Measurements from ENCODE around the gene CCNI. TPM values are rescaled to one million over a fixed set of nuclear protein-coding genes. Genes with fewer than 3 reads are reported as not detected.
A peak's percentile ranks its signal among the peaks of the same experiment; 100 is the strongest.

The CCNI gene, protein sequence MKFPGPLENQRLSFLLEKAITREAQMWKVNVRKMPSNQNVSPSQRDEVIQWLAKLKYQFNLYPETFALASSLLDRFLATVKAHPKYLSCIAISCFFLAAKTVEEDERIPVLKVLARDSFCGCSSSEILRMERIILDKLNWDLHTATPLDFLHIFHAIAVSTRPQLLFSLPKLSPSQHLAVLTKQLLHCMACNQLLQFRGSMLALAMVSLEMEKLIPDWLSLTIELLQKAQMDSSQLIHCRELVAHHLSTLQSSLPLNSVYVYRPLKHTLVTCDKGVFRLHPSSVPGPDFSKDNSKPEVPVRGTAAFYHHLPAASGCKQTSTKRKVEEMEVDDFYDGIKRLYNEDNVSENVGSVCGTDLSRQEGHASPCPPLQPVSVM
- 359 TPM for total RNA-seq
- 100 to 1,000 TPM; 400 to 431 (median 408) TPM for polyA plus RNA-seq

DNA sequence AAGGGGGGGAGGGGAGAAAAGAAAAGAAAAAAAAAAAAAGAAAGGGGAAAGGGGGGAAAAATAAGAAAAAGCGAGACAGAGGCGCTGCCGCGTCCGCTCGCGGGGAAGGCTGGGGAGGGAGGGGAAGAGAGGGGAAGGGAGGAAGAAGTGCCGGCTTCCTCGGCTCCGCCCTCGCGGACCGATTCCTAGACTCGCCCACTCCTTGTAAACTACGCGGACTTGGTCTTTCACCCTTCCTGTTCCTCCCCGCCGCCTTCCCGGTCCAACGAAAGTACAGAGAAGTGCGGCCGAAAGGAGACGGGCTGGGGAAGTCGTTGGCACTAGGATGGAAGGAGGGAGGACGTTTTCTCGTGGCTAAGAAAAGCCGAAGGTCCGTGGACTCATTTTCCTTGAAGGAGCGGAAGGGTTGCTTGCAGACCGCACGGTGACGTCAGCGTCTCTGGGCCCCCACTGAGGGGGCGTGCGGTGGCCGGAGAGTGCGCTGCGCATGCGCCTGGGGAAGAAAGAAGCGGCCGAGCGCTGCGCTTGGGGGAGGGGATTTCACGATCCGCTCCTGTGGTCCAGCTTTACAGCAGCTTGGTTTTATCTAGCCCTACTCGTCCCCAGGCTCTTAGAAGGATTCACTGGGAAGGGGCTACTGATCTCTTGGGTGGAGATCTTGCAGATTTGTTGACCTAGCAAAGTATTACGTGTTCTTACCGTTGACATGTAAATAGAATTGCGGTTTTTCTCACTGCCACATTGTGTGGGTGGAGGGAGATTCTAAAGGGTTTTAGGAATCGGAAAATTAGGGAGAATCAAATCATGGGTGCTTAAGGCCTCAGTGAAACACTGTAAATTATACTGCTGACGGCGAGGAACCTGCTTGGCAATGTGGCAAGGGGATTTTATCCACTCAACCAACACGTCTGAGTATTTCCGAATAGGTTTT is at the start of gene CCNI:
TSS of gene CCNI (minus strand) at position 121 of the 931 bp plus-strand sequence. CDS start 9,627 bp downstream, outside the sequence.
- peaks cover 23 to 54% (median 35%) of the 10 kb centered on the region in 4 donors for H3K4me1 Mint-ChIP-seq
- H3K4me1 ChIP-seq (ENCODE audit: control insufficient read depth, insufficient read depth, low read length, poor library complexity, severe bottlenecking): peaks cover 66% of the 10 kb centered on the region
- DNase-seq (peak; percentile 86 to 97 (median 96)), ATAC-seq (ENCODE audit: low read depth in 2 of 2) (peak; percentile 73 to 79)
- H3K27ac Mint-ChIP-seq: peak within 1 kb of the TSS in 2 of 3 donors; percentile 100
- no peaks in the 10 kb centered on the region for H3K9me3 ChIP-seq (ENCODE audit: control insufficient read depth in 2 of 2, low read length in 2 of 2)
- H3K4me3 ChIP-seq (ENCODE audit: low read depth, low read length): peak within 1 kb of the TSS; percentile 95
- peaks cover 4% of the 10 kb centered on the region for H3K36me3 Mint-ChIP-seq
- H3K36me3 ChIP-seq (ENCODE audit: control insufficient read depth, insufficient read depth, low read length): no peaks in the 10 kb centered on the region
- peak within 1 kb of the TSS in 2 of 4 donors; percentile 98 to 99 for H3K4me3 Mint-ChIP-seq
- peaks cover 16% of the 10 kb centered on the region for H3K27me3 Mint-ChIP-seq
- H3K27me3 ChIP-seq (ENCODE audit: control insufficient read depth, insufficient read depth, low read length): no peaks in the 10 kb centered on the region
- peak within 1 kb of the TSS; percentile 100 for H3K27ac ChIP-seq (ENCODE audit: insufficient read depth, low read length, poor library complexity, severe bottlenecking)
- H3K9me3 Mint-ChIP-seq: peaks cover 0 to 1% (median 0%) of the 10 kb centered on the region in 7 donors

DNA sequence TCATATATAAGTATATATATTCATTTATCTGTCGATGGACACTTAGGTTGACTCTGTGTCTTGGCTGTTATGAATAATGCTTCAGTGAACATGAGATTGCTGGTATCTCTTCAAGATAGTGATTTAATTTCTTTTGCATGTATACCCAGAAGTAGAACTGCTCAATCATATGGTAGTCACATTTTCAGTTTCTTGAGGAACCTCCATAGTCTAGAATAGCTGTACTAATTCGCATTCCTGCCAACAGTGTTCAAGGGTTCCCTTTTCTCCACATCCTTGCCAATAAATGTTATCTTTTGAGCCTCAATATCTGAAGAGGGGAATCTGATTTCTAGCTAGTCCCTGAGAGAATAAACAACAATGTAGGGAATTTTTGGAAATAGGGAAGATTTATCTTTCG is 48.8 kb upstream of the CCNI start:
- H3K36me3 Mint-ChIP-seq: no peaks in the 10 kb centered on the region
- no peaks in the 10 kb centered on the region for H3K9me3 ChIP-seq (ENCODE audit: control insufficient read depth in 2 of 2, low read length in 2 of 2)

DNA sequence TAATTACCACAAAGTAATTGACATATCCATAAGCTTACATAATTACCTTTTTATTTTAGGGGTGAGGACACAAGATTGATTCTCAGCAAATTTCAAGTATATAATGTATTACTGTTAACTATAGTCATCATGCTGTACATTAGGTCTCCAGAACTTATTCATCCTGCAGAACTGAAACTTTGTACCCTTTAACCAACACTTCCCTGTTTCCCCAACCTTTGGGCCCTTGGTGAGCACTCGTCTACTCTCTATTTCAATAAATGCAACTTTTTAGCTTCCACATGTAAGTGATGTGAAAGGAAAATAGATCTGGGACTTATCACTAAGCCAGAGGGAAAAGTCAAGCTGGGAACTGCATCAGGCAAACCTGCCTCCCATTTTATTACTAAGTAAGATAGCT is 47.6 kb upstream of the CCNI start:
- H3K4me1 Mint-ChIP-seq: peaks cover 10 to 25% (median 21%) of the 10 kb centered on the region in 4 donors
- no peaks in the 10 kb centered on the region for H3K36me3 Mint-ChIP-seq
- H3K4me3 ChIP-seq (ENCODE audit: low read depth, low read length): no peak overlapping the region
- ATAC-seq (ENCODE audit: low read depth in 2 of 2): no peak
- peaks cover 0 to 1% (median 0%) of the 10 kb centered on the region in 7 donors for H3K9me3 Mint-ChIP-seq
- H3K9me3 ChIP-seq (ENCODE audit: control insufficient read depth in 2 of 2, low read length in 2 of 2): no peaks in the 10 kb centered on the region
- H3K4me1 ChIP-seq (ENCODE audit: control insufficient read depth, insufficient read depth, low read length, poor library complexity, severe bottlenecking): peaks cover 18% of the 10 kb centered on the region
- no peaks in the 10 kb centered on the region for H3K27me3 ChIP-seq (ENCODE audit: control insufficient read depth, insufficient read depth, low read length)
- H3K27me3 Mint-ChIP-seq: peaks cover 4% of the 10 kb centered on the region
- H3K27ac ChIP-seq (ENCODE audit: insufficient read depth, low read length, poor library complexity, severe bottlenecking): no peak overlapping the region
- no peaks in the 10 kb centered on the region for H3K36me3 ChIP-seq (ENCODE audit: control insufficient read depth, insufficient read depth, low read length)
- H3K27ac Mint-ChIP-seq: no peak overlapping the region
- H3K4me3 Mint-ChIP-seq: no peak overlapping the region
- no peak for DNase-seq

More for the DNA sequence above, 48.8 kb upstream of the CCNI start:
- H3K9me3 Mint-ChIP-seq: peaks cover 0 to 1% (median 0%) of the 10 kb centered on the region in 7 donors
- peaks cover 4% of the 10 kb centered on the region for H3K27me3 Mint-ChIP-seq
- Histone ChIP-seq H3K27me3 (ENCODE audit: control insufficient read depth, insufficient read depth, low read length) (no peaks in the 10 kb centered on the region), H3K4me1 (ENCODE audit: control insufficient read depth, insufficient read depth, low read length, poor library complexity, severe bottlenecking) (peaks cover 21% of the 10 kb centered on the region), H3K27ac (ENCODE audit: insufficient read depth, low read length, poor library complexity, severe bottlenecking) (no peak overlapping the region), H3K4me3 (ENCODE audit: low read depth, low read length) (no peak overlapping the region), H3K36me3 (ENCODE audit: control insufficient read depth, insufficient read depth, low read length) (no peaks in the 10 kb centered on the region)
- ATAC-seq (ENCODE audit: low read depth in 2 of 2) (no peak), DNase-seq (no peak)
- no peak overlapping the region for H3K27ac Mint-ChIP-seq
- peaks cover 10 to 29% (median 21%) of the 10 kb centered on the region in 4 donors for H3K4me1 Mint-ChIP-seq
- no peak overlapping the region for H3K4me3 Mint-ChIP-seq

DNA sequence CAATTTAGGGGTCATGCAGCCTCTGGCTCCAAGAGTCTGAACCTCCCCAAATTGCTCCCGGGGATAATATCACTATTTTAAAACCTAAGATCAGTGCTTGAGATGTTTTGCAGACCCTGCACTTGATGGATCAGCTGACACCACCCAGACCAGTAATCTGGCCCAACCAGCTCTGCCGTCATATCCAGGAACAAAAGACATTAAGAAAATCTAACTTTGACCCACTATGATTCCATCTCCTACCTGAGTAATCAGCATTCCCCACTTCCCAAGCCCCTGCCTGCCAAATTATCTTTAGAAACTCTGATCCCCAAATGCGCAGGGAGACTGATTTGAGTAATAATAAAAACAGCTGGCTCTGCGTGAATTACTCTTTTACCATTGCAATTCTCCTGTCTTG is 46.9 kb upstream of the CCNI start:
- Mint-ChIP-seq H3K9me3 (no peaks in the 10 kb centered on the region), H3K27ac (no peak overlapping the region), H3K36me3 (no peaks in the 10 kb centered on the region), H3K27me3 (peaks cover 4% of the 10 kb centered on the region), H3K4me3 (no peak overlapping the region), H3K4me1 (peaks cover 8 to 18% (median 16%) of the 10 kb centered on the region in 4 donors)
- H3K27ac ChIP-seq (ENCODE audit: insufficient read depth, low read length, poor library complexity, severe bottlenecking): no peak overlapping the region
- H3K4me1 ChIP-seq (ENCODE audit: control insufficient read depth, insufficient read depth, low read length, poor library complexity, severe bottlenecking): peaks cover 13% of the 10 kb centered on the region
- H3K9me3 ChIP-seq (ENCODE audit: control insufficient read depth in 2 of 2, low read length in 2 of 2): no peaks in the 10 kb centered on the region
- ATAC-seq (ENCODE audit: low read depth in 2 of 2): no peak
- H3K36me3 ChIP-seq (ENCODE audit: control insufficient read depth, insufficient read depth, low read length): no peaks in the 10 kb centered on the region
- DNase-seq: no peak
- no peak overlapping the region for H3K4me3 ChIP-seq (ENCODE audit: low read depth, low read length)
- H3K27me3 ChIP-seq (ENCODE audit: control insufficient read depth, insufficient read depth, low read length): no peaks in the 10 kb centered on the region

DNA sequence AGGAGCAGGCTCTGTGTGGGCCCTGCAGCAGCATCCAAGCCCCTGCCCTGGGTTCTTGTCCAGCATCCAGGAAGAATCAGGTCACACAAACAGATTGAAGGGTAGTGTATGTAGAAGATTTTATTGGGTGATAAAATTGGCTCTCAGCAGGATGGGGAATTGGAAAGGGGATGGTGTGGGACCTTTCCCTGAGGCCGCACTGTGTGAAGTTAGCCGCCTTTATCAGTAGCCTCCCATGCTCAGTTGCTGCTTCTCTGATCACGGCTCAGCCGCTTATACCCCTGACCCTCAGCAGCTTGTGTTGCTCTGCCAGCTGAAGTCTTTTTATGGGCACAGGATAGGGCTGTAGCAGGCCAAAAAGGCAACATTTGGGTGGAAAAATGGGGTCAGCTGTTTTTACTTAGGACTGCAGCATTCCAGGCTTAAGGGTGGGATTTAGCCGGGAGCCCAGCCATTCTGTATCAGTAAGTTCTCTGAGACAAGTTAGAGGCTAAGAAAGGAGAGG is 46.0 kb upstream of the CCNI start:
- ATAC-seq (ENCODE audit: low read depth in 2 of 2): no peak
- Mint-ChIP-seq H3K36me3 (no peaks in the 10 kb centered on the region), H3K4me1 (peaks cover 1 to 9% (median 8%) of the 10 kb centered on the region in 4 donors), H3K27me3 (peaks cover 4% of the 10 kb centered on the region), H3K4me3 (no peak overlapping the region), H3K9me3 (no peaks in the 10 kb centered on the region), H3K27ac (peak overlapping the region in 1 of 3 donors; percentile 18)
- Histone ChIP-seq H3K36me3 (ENCODE audit: control insufficient read depth, insufficient read depth, low read length) (no peaks in the 10 kb centered on the region), H3K4me3 (ENCODE audit: low read depth, low read length) (no peak overlapping the region), H3K27me3 (ENCODE audit: control insufficient read depth, insufficient read depth, low read length) (no peaks in the 10 kb centered on the region), H3K27ac (ENCODE audit: insufficient read depth, low read length, poor library complexity, severe bottlenecking) (no peak overlapping the region), H3K9me3 (ENCODE audit: control insufficient read depth in 2 of 2, low read length in 2 of 2) (no peaks in the 10 kb centered on the region), H3K4me1 (ENCODE audit: control insufficient read depth, insufficient read depth, low read length, poor library complexity, severe bottlenecking) (peaks cover 4% of the 10 kb centered on the region)
- DNase-seq: no peak

DNA sequence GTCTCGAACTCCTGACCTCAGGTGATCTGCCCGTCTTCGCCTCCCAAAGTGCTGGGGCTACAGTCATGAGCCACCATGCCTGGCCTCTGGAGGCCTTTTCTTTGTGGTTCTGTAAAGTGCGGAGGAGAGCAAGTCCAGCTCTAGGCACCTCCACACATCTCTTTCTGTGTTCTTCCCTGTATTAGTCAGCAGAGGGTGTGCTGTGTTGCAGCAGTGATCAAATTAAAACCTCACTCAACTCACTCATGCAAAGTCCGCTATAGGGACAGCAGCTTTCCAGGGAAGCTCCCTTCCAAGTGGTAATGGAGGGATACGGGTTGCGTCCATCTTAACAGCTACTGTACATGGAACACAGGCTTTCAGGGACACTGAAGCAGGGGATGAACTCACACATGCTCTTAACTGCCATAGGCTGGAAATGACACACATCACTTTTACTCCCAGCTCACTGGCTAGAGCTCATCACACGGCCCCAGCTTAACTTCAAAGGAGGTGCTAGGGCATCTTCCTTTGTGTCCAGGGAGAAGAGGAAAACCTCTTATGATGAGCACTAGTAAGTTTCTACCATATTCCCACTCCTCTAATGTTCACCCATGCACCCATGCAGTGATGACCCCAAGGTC is 45.2 kb upstream of the CCNI start:
- no peaks in the 10 kb centered on the region for H3K9me3 ChIP-seq (ENCODE audit: control insufficient read depth in 2 of 2, low read length in 2 of 2)
- H3K27ac ChIP-seq (ENCODE audit: insufficient read depth, low read length, poor library complexity, severe bottlenecking): no peak overlapping the region
- no peaks in the 10 kb centered on the region for H3K4me1 ChIP-seq (ENCODE audit: control insufficient read depth, insufficient read depth, low read length, poor library complexity, severe bottlenecking)
- Mint-ChIP-seq H3K27ac (no peak overlapping the region), H3K4me3 (no peak overlapping the region), H3K36me3 (no peaks in the 10 kb centered on the region), H3K9me3 (no peaks in the 10 kb centered on the region), H3K4me1 (peaks cover 0 to 4% (median 3%) of the 10 kb centered on the region in 4 donors), H3K27me3 (peaks cover 4% of the 10 kb centered on the region)
- no peaks in the 10 kb centered on the region for H3K27me3 ChIP-seq (ENCODE audit: control insufficient read depth, insufficient read depth, low read length)
- H3K4me3 ChIP-seq (ENCODE audit: low read depth, low read length): no peak overlapping the region
- ATAC-seq (ENCODE audit: low read depth in 2 of 2): peak in 1 of 2 donors; percentile 31
- no peaks in the 10 kb centered on the region for H3K36me3 ChIP-seq (ENCODE audit: control insufficient read depth, insufficient read depth, low read length)
- peak in 2 of 3 donors; percentile 11 for DNase-seq

DNA sequence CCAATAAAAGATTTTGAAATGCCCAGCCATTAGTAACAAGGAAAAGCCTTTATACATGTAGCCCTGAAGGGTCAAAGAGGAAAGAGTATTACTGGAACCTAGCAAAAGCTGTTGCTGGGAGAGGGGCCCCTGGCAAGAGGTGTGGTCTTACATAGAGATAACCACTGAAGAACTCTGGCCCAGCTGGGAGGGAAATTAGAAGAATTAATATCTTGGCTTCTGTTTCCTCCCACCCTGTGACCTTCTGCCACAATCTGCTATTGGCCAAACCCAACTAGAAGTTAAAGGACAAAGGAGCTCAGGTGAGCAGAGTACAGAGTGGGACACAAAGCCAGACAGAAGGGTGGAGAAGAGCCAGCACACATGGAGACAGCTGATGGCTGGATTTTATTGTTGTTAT is 41.9 kb upstream of the CCNI start:
- H3K4me1 ChIP-seq (ENCODE audit: control insufficient read depth, insufficient read depth, low read length, poor library complexity, severe bottlenecking): no peaks in the 10 kb centered on the region
- no peaks in the 10 kb centered on the region for H3K36me3 ChIP-seq (ENCODE audit: control insufficient read depth, insufficient read depth, low read length)
- no peak overlapping the region for H3K27ac ChIP-seq (ENCODE audit: insufficient read depth, low read length, poor library complexity, severe bottlenecking)
- Mint-ChIP-seq H3K27me3 (peaks cover 9% of the 10 kb centered on the region), H3K4me3 (no peak overlapping the region), H3K9me3 (peaks cover 0 to 1% (median 0%) of the 10 kb centered on the region in 7 donors), H3K36me3 (no peaks in the 10 kb centered on the region), H3K4me1 (peaks cover 0 to 4% (median 0%) of the 10 kb centered on the region in 4 donors), H3K27ac (no peak overlapping the region)
- DNase-seq (no peak), ATAC-seq (ENCODE audit: low read depth in 2 of 2) (no peak)
- H3K27me3 ChIP-seq (ENCODE audit: control insufficient read depth, insufficient read depth, low read length): no peaks in the 10 kb centered on the region
- no peaks in the 10 kb centered on the region for H3K9me3 ChIP-seq (ENCODE audit: control insufficient read depth in 2 of 2, low read length in 2 of 2)
- no peak overlapping the region for H3K4me3 ChIP-seq (ENCODE audit: low read depth, low read length)

Measured in CD4-positive, CD25-positive, alpha-beta regulatory T cell (primary cell).